HG02885 (cell line): Measurements from ENCODE around the gene POU2F2.

Source experiments
- ATAC-seq: cut with Tn5 transposase; IDR thresholded peaks from one replicate; pipeline ENCODE4 v1.9.1; 2021; ENCODE audit warnings: mild to moderate bottlenecking; ENCODE audit not compliant: unreplicated experiment, poor library complexity

The POU2F2 gene

DNA sequence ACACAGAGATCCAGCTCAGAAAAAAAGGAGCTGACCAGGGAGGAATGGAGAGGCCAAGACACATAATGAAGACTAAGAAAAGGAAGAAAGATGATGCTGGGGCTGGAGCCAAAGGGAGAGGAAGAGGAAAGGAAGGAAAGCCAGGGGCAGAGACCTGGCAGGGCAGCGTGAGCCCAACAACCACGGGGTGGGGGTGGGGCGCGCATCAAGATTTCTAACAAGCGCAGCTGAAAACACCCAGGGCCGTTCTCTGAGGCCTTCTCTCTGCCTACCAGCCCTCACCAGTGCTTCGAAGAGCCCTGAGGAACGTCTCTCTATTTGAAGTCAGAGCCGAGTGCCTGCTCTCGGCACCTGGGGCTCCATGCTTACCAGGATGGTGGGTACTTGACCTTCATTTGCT lies 23.6 kb upstream of the POU2F2 start:
- ATAC-seq: no peak

DNA sequence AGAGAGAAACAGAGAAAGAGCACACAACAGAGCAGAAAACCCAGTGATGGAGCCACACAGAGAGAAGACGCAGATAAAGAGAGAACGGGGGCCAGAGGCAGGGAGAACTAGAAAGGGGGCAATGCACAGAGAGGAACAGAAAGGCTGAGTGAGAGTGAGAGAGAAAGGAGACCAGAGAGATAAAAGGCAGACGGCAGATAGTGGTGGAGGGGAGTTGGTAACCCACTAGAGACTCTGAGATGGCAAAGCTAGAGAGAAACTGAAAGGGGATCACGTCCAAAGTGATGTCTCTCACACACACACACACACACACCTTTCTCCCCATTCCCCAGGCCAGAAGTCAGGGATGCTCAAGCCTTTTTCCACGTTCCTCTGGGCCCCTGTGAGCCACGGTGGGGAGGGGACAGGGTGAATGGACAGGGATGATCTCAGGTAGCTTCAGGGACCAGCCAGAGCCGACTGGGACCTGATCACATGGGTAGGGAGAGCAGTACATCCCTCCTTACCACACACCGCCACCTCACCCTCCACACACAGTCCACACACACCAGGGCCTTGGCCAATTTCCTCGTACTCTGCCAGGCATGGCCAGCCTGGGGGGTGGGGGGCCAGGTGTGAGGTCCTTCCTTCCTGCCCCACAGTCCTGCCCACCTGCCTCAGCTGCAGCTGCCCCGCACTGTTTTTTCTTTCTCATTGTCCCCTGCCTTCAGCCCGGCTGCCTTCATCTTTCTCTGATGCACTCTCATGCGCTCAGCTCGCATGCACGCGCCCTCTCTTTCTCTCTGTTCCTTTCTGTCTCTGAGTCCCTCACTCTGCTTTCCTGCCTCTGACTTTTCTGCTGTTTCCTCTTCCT lies 22.5 kb upstream of the POU2F2 start:
- no peak for ATAC-seq

DNA sequence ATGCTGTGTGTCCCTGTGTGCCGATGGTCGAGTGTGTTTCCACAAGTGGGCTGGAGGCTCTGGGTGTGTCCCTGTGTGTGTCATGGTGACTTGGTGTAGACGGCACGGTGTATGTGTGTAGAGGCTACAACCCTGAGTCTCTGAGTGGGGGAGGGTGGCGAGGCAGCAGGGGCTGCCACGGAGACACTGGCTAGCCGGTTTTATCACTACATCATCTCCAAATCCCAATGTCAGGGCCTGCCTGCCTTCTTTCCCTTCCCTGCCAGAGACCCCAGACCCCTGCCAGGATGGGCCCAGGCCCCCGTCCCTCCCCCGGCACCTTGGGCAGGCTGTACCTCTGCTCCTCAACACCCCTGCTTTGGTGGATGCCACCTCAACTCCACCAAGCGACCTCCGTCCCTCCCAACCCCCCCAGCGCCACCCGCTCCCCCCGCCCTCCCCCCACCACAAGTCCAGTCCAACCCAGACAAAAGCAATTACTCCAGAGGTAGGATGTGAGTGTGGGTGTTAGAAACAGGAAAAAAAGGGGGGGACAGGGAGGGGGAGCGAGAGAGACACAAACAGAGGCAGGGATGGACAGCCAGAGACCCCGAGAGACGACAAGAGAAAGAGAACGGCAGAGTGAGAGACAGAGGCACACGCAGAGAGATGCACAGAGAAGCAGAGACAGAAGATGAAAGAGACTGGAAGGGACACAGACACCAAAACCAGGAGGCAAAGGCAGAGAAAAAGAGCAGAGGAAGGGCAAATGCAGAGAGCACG lies 21.6 kb upstream of the POU2F2 start:
- ATAC-seq: no peak

DNA sequence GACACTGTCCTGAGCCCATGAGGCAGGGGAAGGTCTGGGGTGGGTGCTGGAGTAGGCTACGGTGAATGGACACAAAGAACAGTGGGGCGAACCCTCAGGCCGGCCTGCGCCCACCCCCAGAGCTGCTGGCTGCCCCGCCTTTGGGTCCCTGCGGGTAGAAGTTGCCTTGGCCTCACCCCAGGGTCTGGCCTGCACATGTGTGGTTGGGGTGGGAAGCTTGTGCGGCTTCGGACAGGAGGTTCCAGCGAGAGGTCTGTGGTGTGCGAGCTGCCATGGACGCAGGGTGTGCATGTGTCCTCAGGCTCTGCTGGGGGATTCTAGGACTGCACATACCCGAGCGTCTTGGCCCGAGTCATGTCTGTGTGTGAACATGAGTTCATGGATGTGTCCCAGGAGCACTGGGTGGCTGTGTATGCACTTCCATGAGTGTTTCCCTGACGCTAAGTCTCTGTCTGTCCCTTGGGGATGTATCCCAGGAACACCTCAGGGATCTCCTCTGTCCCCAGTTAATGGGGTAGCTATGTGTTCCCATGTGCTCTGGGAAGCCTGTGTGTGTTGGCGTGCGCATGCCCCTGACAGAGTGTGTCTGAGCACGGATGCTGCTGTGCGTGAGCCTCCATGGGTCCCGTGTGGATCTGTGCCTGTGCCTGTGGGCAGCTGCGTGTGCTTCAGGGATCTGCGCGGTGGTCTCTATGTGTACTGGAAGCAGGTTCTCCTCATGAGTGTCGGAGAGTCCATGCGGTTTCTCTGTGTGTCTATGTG lies 20.8 kb upstream of the POU2F2 start:
- ATAC-seq: no peak

DNA sequence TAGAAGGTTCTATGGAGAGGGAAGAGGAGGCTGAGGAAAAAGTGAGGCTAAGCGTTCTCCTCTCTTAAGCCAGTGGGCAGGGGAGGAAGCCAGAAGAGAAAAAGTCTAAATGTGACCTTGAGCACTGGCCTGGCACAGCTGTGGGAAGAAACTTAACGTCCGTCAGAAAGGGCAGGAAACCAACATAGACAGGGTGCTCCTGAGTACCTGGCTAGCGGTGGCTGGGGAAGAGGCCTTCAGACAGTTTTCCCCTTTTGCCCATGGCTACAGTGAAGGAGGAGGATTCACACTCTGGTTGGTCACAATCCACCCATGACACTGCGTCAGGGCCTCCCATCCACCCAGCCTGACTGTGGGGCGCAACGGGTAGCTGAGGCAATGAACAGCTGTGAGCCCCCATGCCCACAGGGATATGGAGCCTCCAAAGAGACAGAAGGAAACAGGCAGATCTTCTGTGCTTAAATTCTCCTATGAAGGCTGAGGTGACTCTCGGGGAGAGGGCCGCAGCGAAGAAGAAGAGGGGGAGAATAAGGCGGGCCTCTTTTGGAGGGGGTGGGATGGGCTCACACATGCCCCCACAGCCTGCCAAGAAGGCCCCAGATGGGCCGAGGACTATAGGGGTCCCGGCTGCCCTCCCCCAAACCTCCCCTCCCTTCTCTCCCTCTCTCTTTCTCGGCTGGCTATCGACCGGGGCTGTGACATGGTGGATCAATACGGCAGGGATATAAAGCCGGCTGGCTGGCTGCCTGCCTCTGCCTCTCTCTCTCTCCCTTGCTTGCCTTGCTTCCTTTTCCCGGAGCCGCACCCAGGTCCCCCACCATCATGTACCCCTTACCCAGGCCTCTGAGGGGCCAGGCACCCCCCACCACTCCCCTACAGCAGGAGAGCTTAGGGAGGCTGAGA lies 19.8 kb upstream of the POU2F2 start:
- ATAC-seq: no peak

DNA sequence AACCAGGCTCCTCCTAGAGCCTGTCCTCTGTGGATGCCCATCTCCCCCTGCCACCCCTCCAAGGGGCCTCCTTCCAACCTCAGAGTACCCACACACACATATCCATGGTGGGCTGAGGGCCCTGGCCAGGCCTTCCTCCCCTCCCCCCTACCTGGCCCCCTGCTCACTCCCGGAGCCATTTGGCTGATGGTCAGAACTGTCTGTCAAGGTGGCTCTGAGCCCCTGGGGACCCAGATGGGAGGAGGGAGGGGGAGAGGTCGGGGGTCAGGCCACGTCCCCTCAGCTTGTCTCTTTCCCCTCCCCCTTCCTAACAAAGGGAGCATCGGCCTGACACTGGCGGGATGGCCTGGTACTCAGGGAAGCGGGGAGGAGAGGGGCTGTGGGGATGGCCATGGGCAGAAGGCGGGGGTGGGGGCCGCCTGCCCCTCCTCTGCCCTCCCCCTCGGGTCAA lies 18.7 kb upstream of the POU2F2 start:
- no peak for ATAC-seq

DNA sequence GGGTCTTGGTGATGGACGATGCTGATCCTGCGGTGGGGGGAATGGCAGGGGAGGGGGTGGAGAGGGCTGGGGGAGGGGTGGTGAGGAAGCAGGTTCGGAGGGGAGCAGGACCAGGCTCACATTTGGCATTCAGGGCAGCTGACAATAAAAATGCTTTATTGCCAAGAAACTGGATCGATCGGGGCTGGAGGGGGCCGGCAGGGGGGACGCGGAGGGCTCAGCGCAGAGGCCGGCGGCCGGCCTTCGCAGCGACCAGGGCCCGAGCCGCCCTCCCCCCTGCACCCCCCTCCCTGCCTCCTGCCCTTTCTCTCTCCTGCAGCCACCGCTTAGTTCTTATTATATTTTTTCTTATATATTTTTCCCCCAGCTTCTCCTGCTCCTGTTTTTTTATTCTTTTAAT lies 18.1 kb upstream of the POU2F2 start:
- no peak for ATAC-seq

DNA sequence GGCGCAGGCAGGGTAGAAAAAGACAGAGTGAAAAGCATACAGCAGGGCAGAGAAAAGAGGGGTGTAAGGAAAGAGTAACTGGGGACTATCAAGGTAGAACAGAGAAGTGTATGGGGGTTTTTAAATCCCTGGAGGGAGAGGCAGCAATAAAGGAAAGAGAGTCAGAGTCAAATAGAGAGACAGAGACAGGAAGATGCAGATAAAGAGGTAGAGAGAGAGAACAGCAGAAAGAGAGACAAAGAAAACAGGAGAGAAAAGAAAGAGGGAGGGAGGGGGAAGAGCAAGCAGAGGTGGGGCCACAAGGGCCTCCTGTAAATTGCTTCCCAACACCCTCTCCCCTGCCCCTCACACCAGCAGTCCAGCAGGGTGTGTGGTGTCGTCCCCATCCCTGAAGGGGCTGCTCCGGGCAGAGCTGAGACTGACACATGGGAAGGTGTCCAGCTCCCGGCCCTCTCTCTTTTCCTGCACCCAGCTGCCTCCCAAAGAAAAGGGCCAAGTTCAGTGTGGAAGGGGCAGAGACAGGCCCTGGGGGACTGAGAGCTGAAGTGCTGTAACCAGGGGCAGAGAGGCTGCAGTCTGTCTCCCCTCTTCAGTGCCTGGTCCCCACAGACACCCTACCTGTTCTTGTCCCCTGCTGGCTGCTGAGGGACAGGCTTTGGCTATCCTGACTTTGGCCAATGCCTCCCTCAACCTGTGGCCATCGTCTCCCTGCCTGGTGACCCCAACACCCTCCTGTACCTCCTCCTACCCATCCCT lies 17.4 kb upstream of the POU2F2 start:
- ATAC-seq: no peak

DNA sequence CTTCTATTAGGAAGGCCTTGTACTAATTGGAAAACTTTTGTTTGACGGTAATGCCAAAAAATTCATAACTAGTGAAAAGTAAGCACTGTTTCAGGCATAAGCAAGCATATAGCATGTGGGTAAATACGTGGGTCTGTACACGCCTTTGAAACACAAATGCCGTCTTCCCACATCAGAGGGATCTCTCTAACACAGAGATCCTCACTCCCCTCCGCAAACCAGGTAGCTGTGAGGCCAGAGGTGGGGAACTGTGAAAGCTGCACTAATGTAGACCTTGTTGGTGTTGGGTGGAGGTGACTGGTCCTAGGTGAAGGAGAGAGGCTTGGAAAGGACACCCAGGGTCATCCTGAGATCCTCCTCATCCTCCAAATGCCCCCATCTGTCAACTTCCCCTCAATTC lies 16.0 kb upstream of the POU2F2 start:
- ATAC-seq: no peak

DNA sequence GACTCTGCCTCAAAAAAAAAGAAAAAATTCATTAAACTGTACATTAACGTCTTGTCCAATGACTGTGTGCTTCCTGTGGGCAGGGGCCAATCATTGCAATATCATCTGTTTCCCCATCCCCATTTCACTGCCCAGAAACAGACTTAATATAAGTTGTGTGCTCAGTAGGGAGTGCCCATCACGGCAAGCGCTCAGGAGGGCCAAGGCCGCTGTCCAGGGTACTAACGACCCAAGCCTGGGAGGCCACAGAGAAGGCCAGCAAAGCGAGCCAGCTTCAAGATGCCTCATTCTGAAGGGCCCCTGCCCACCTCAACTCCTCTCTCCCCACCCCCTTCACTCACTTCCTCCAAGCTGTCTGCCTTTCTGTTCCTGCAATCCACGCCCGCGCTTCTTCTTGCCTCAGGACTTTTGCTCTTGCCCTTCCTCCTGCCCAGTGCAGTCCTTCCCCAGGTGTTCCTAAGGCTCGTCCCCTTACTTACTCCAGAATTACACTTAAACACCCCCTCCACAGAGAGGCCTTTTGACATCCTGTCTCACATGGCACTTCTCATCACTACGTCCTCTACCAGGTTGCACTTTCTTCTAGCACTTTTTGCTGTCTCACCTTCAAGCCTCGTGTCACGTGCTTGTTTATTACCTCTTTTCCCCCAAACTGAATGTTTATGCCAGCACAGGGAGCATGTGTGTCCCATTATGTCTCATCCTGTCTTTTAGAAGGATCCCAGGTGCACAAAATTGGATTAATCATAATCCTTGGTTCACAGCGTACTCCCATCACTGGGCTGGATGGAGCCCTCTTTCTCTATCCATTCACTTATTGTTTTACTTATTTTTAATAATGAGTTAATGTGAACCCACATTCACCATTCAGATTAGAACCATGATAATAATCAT lies 11.3 kb upstream of the POU2F2 start:
- ATAC-seq: no peak

DNA sequence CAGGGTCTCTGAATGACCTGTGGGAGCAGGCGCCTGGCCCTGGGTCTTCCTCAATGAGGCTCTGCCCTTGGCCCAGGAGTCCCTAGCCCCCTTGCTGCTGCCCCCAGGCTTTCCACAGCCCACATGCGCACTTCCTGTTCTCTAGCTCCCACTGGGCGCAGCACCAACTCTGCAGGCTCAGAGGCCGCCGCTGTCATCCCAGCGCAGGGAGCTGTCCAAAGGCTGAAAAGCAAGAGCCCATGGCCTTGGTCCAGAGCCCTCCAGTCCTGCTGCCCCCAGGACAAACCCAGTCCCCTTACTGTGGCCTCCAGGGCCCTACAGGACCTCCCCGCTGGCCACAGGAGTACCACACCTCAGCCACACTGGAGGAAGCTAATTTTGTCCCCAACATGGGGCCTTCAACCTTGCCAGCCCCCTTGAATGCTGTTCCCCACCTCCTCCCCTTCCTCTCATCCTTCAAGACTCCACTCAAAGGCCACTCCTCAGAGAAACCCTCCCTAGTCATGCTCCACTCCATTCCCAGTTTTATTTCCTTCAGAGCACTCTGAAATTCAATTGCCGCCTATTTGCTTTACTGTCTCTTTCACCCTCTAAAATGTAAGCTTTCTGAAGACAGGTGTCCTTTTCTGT lies 8.0 kb upstream of the POU2F2 start:
- ATAC-seq: no peak

DNA sequence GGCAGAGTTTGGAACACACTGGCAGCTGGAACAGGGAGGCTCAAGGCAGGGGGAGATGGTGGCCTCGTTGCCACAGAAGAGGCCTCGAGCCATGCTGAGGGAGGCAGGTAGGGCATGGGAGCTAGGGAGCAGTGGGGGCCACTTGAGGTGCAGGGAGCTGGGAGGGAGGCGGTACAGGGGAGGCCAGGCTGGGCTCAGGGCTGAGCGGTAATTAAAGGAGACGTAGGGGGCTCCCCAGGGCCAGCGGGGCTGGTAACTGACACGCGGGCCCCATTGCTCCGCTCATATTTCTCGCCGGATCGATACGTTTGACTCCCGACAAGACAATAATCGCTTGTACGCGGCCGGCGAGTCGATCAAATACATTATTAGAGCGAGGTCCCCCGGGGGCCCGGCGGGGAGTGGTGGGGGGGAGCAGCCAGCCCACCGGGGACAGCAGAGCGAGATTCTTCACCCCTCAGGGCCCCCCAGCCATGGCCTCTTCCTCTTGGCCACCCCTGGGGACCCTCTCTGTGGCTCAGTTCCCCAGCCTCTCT lies 2.4 kb upstream of the POU2F2 start:
- no peak for ATAC-seq

DNA sequence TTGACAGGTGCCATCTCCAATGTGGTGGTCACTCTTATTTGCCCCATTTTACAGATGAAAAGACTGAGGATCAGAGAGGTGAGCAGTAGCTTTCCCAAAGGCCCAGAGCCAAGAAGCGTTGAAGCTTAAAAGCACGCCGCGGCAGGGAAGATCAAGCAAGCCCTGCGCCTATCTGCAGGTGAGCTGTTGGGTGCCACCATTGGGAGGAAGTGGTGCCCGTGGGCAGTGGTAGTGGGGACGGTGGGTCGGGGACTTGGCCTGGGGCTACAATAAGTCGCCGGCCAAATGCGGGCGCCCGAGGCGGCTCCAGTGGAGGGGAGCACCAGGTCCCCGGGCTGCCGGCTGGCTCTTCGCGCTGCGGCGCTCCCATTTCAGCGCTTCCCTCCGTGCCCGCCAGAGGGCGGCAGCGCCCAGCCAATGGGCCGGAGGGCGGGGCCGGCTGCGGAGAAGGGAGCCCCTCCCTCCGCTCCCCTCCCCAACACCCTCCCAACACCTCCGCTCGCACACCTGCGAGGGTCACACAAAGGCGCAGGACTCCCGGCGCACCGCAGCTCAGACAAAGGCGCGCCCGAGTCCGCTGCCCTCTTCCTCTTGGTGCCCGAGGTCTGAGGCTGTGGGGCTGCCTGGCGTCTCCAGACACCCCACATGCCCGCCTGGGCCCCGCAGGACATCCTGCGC lies 744 bp upstream of the POU2F2 start:
- peak; percentile 45 for ATAC-seq

DNA sequence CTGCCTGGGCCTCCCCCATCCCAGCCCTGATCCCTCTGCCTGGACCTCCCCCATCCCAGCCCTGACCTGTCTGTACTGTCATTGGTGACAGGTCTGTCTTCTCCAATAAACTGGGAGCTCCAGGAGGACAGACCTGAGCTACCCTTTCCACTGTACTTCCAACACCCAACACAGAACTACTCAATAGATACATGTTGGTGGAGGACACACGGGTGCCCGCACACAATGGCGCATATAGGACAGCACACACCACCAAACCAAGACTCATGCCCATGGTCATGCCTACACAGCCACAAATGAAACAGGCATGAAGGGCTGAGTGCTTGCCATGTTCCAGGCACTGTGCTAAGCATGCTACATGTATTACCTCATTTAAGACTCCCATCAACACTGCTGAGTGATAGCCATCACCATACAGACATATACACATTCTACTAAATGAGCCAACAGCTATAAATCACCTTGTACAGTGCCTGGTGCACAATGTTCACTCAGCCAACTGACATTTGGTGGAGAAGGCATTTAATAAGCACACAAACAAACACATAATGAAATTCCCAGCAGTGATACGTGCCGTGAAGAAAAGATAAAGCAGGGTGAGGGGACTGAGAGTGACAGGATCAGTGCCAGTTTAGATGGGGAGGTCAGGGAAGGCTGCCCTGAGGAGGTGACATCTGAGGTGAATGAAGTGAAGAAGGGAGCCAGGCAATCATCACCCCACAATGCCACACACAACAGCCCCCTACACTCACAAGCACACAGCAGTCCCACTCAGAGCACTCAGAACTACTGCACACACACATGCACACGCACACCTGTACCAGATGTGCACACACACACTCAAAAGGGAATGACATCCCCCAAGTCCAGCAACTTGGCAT lies 857 bp downstream of the POU2F2 start:
- ATAC-seq: no peak

DNA sequence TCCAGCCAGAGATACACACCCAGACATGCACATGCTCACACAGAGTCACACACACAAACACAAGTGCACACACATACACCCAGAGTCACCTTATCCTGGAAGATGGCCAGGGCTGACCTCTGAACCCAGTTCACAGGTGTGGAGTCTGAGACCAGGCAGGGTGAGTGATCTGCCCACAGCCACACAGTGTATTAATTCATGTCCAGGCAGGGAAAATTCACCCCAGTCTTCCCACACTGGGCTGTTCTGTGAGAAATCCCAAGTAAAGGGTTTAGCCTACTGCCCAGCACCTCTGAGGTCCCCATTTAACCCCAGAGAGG lies 2.0 kb downstream of the POU2F2 start:
- no peak for ATAC-seq
